MG63 (cell line): ENCODE measurements around the gene RAI2. TPM values are rescaled to one million over a fixed set of nuclear protein-coding genes. Genes with fewer than 3 reads are reported as not detected.
A peak's percentile ranks its signal among the peaks of the same experiment; 100 is the strongest.

Experiments
- DNase-seq: peaks from one replicate; pipeline ENCODE4 v3.0.0-alpha.2; 2020
- H3K27me3 ChIP-seq: fragments of 250-450 bp; sonication (Bioruptor Pico); 2 replicates; pipeline ENCODE4 v1.5.1; 2020; ENCODE audit warnings: mild to moderate bottlenecking, moderate library complexity
- H3K36me3 ChIP-seq: fragments of 250-450 bp; sonication (Bioruptor Pico); 2 replicates; pipeline ENCODE4 v1.5.1; 2020; ENCODE audit warnings: mild to moderate bottlenecking, moderate library complexity
- H3K4me3 ChIP-seq: fragments of 250-450 bp; sonication (Bioruptor Pico); 2 replicates; pipeline ENCODE4 v1.5.1; 2020; ENCODE audit warnings: mild to moderate bottlenecking, moderate library complexity
- H3K9me3 ChIP-seq: fragments of 250-450 bp; sonication (Bioruptor Pico); 2 replicates; pipeline ENCODE4 v1.5.1; 2020; ENCODE audit warnings: mild to moderate bottlenecking, moderate library complexity
- total RNA-seq: library from RNA; depleted of rRNA; stranded (reverse); fragments of >200 nt; shearing (Covaris generic); gene quantifications from 2 replicates; pipeline ENCODE4 v1.2.3, GENCODE V29; 2014; ENCODE audit warnings: low replicate concordance; rRNA removed

RAI2 gene
- not detected in 2 replicates for total RNA-seq

GRCh38 chrX:17860811-17861488, at the start of gene RAI2:
Gene RAI2 (minus strand): TSS chrX:17861298. CDS start chrX:17802010, 59,288 bp downstream.
- DNase-seq, result no peak
- H3K9me3 ChIP-seq, result no peaks in the 10 kb centered on the region
- H3K27me3 ChIP-seq, result peaks cover 27% of the 10 kb centered on the region
- peak within 1 kb of the TSS; percentile 29 for H3K4me3 ChIP-seq
- H3K36me3 ChIP-seq, result no peaks in the 10 kb centered on the region

- Histone ChIP-seq H3K27me3 (no peaks in the 10 kb centered on the region), H3K4me3 (no peak overlapping the region), H3K9me3 (no peaks in the 10 kb centered on the region), H3K36me3 (no peaks in the 10 kb centered on the region)
- no peak for DNase-seq
Measured at GRCh38 chrX:17888421-17888820, 27.3 kb upstream of the RAI2 start.

GRCh38 chrX:17882680-17883079, 21.6 kb upstream of the RAI2 start:
- H3K27me3 ChIP-seq, result no peaks in the 10 kb centered on the region
- H3K4me3 ChIP-seq, result no peak overlapping the region
- H3K9me3 ChIP-seq, result no peaks in the 10 kb centered on the region
- H3K36me3 ChIP-seq, result no peaks in the 10 kb centered on the region
- no peak for DNase-seq

- no peaks in the 10 kb centered on the region for H3K9me3 ChIP-seq
- no peak for DNase-seq
- H3K4me3 ChIP-seq, result no peak overlapping the region
- H3K27me3 ChIP-seq, result no peaks in the 10 kb centered on the region; the same call in 1 of the 2 replicates
- no peaks in the 10 kb centered on the region for H3K36me3 ChIP-seq
Measured at GRCh38 chrX:17878028-17878670, 17.1 kb upstream of the RAI2 start.

GRCh38 chrX:17876135-17876534, 15.0 kb upstream of the RAI2 start:
- H3K9me3 ChIP-seq, result no peaks in the 10 kb centered on the region
- DNase-seq, result no peak
- no peaks in the 10 kb centered on the region; the same call in 1 of the 2 replicates for H3K27me3 ChIP-seq
- H3K36me3 ChIP-seq, result no peaks in the 10 kb centered on the region
- H3K4me3 ChIP-seq, result no peak overlapping the region

- H3K27me3 ChIP-seq, result no peaks in the 10 kb centered on the region
- H3K9me3 ChIP-seq, result no peaks in the 10 kb centered on the region
- H3K4me3 ChIP-seq, result no peak overlapping the region
- H3K36me3 ChIP-seq, result no peaks in the 10 kb centered on the region
- no peak for DNase-seq
Measured at GRCh38 chrX:17869580-17869979, 8.5 kb upstream of the RAI2 start.

GRCh38 chrX:17861489-17862011, 452 bp upstream of the RAI2 start:
- DNase-seq, result no peak
- H3K36me3 ChIP-seq, result no peaks in the 10 kb centered on the region
- no peak overlapping the region for H3K4me3 ChIP-seq
- peaks cover 27% of the 10 kb centered on the region for H3K27me3 ChIP-seq
- H3K9me3 ChIP-seq, result no peaks in the 10 kb centered on the region

GRCh38 chrX:17860179-17860780, 818 bp downstream of the RAI2 start:
- DNase-seq, result no peak
- Histone ChIP-seq H3K4me3 (peak overlapping the region; percentile 29), H3K36me3 (no peaks in the 10 kb centered on the region), H3K27me3 (peaks cover 30% of the 10 kb centered on the region), H3K9me3 (no peaks in the 10 kb centered on the region)

- H3K36me3 ChIP-seq, result no peaks in the 10 kb centered on the region
- H3K4me3 ChIP-seq, result no peak overlapping the region
- H3K27me3 ChIP-seq, result peaks cover 32% of the 10 kb centered on the region
- no peak for DNase-seq
- no peaks in the 10 kb centered on the region for H3K9me3 ChIP-seq
Measured at GRCh38 chrX:17859609-17860178, 1.4 kb downstream of the RAI2 start.

GRCh38 chrX:17854531-17854930, 6.6 kb downstream of the RAI2 start:
- Histone ChIP-seq H3K36me3 (no peaks in the 10 kb centered on the region), H3K27me3 (peaks cover 18% of the 10 kb centered on the region), H3K9me3 (no peaks in the 10 kb centered on the region), H3K4me3 (no peak overlapping the region)
- no peak for DNase-seq

- peaks cover 13% of the 10 kb centered on the region for H3K27me3 ChIP-seq
- H3K9me3 ChIP-seq, result no peaks in the 10 kb centered on the region
- no peak for DNase-seq
- H3K4me3 ChIP-seq, result no peak overlapping the region
- no peaks in the 10 kb centered on the region for H3K36me3 ChIP-seq
Measured at GRCh38 chrX:17854069-17854468, 7.0 kb downstream of the RAI2 start.

GRCh38 chrX:17851874-17852273, 9.2 kb downstream of the RAI2 start:
- Histone ChIP-seq H3K4me3 (no peak overlapping the region), H3K27me3 (peaks cover 4% of the 10 kb centered on the region; the same call in 1 of the 2 replicates), H3K9me3 (no peaks in the 10 kb centered on the region), H3K36me3 (no peaks in the 10 kb centered on the region)
- no peak for DNase-seq

GRCh38 chrX:17848545-17849265, 12.4 kb downstream of the RAI2 start:
- H3K27me3 ChIP-seq, result no peaks in the 10 kb centered on the region; the same call in 1 of the 2 replicates
- DNase-seq, result no peak
- no peaks in the 10 kb centered on the region for H3K9me3 ChIP-seq
- H3K4me3 ChIP-seq, result no peak overlapping the region
- H3K36me3 ChIP-seq, result no peaks in the 10 kb centered on the region

GRCh38 chrX:17846045-17846444, 15.1 kb downstream of the RAI2 start:
- Histone ChIP-seq H3K4me3 (no peak overlapping the region), H3K9me3 (no peaks in the 10 kb centered on the region), H3K36me3 (no peaks in the 10 kb centered on the region), H3K27me3 (no peaks in the 10 kb centered on the region; the same call in 1 of the 2 replicates)
- DNase-seq, result no peak

- DNase-seq, result no peak
- Histone ChIP-seq H3K9me3 (no peaks in the 10 kb centered on the region), H3K4me3 (no peak overlapping the region), H3K36me3 (no peaks in the 10 kb centered on the region), H3K27me3 (no peaks in the 10 kb centered on the region; the same call in 1 of the 2 replicates)
Measured at GRCh38 chrX:17844236-17844635, 16.9 kb downstream of the RAI2 start.

GRCh38 chrX:17842769-17843525, 18.2 kb downstream of the RAI2 start:
- no peaks in the 10 kb centered on the region for H3K36me3 ChIP-seq
- no peaks in the 10 kb centered on the region; the same call in 1 of the 2 replicates for H3K27me3 ChIP-seq
- no peak overlapping the region for H3K4me3 ChIP-seq
- no peak for DNase-seq
- no peaks in the 10 kb centered on the region for H3K9me3 ChIP-seq
